Stimulated activated CD4-positive, alpha-beta T cell treated with anti-CD3 and anti-CD28 coated beads, Interleukin-2, amount 100 ng/mL, for 4 hours (primary cell): ENCODE data around the gene DNAI1.
"Not testable (repeated sequence)": the region's sequence is repeated elsewhere in the genome, so short reads cannot be mapped to it uniquely, and the experiment has no call there.

Source experiments
- DNase-seq: peaks from one replicate; pipeline ENCODE4 v3.0.0-alpha.2; 2020; ENCODE audit warnings: low read depth

Gene DNAI1

GRCh38 chr9:34458013-34458958 is at the start of gene DNAI1, which contains the start of gene FAM219A:
Gene DNAI1 (plus strand): TSS chr9:34458805. CDS start chr9:34459006, 201 bp downstream.
Gene FAM219A (minus strand): TSS chr9:34458570. CDS start chr9:34458263, 307 bp downstream.
- DNase-seq: peak; percentile 98

- DNase-seq: no peak
Measured at GRCh38 chr9:34409154-34409553, 49.5 kb upstream of the DNAI1 start.

DNA sequence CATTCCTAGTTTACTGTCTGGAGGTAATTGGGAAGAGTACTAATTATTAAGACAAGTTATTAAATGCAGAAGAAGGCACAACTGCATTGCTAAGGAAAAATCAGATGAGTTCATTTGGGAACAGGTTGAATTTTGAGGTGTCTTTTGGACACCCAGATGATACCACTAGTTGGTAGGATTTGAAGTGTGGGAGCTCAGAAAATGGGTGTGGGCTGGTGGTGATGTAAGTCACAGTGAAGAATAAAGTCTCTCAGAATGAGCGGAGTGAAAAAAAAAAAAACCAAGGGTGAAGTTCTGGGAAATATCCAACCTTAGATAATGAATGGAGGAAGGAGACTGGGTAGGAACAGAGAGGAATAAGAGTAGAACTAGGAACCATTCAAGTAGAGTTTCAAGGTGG is 46.3 kb upstream of the DNAI1 start:
- DNase-seq: no peak

DNA sequence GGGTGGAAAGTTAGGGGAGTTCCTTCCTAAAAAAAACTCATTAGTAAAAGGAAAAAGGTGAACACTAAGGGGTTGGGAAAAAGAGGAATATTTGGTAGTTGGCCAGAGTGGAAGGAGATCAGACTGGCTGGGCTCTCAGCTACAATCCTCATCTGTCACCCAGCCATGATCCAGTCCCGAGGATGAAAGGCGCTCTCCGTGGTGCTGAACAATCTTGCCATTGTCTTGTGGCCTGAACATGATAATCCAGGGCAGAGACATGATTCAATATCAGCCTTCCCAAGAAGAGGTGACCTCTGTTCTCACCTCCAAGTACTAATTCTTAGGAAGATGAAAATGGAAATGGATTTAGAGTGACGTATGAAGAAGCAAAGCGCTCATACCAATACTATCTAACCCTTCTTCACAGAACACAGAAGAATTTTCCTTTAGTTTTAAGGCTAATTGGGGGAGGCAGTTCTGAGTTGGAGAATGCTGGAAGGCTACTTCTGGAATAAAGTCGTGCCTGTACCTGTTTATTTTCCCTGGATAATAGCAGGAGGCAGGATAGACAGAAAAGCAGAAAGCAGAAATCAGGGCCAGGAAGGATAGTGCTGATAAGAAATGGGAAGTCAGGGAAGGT is 45.3 kb upstream of the DNAI1 start:
- no peak for DNase-seq

DNA sequence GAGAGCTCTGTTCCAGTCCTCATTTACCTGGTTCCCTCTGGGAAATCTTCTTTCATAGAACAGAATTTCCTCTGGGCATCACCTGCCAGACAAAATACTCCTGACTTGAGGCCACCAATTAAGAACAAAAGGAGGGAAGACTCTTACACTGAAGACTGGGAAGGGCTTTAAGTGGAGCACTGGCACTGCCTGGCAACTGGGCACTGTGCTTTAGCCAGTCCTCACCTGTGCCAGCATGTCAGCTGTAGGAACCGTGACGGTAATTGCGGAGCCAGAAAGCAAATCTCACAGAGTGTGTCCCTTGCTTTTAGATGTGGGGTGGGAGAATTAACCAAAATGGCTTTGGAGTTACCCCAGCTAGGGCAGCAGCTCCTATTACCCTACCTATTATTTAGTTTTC is 40.9 kb upstream of the DNAI1 start:
- DNase-seq: no peak

GRCh38 chr9:34419716-34420504 is 38.7 kb upstream of the DNAI1 start:
- DNase-seq: no peak

DNA sequence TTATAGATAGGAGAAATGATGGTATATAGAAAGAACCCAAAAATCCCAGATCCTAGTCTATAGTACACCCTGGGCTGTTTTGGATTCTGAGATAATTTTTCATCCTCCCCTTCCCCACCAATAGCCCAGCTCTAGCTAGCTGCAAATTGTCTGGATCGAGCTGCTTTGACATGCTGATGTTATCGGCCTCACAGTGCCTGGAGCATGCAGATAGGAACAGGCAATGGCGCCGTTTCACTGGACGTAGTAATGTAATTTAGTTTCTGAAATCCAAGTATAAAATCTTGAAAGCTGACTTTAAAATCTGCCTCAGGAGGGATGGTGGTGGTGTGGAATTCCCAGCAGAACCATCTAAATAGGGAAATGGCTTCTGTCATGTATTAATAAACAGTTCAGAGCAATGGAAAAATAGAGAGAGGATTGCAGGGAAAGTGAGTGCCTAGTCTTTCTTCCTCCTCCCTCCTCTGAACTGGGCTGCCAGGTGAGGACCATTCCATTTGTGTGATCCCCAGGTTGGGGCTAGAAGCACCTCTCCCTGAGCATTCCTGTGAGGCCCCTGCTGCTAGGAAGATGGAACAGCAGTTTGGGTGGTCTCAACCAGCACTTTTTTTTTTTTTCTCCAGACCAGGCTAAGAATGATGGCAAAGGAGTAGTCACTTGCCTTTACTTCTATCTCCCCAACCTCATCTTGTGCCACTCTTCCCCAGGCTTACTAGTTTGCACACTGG is 32.1 kb upstream of the DNAI1 start:
- DNase-seq: no peak

GRCh38 chr9:34428325-34428958 is 30.2 kb upstream of the DNAI1 start:
- no peak for DNase-seq

DNA sequence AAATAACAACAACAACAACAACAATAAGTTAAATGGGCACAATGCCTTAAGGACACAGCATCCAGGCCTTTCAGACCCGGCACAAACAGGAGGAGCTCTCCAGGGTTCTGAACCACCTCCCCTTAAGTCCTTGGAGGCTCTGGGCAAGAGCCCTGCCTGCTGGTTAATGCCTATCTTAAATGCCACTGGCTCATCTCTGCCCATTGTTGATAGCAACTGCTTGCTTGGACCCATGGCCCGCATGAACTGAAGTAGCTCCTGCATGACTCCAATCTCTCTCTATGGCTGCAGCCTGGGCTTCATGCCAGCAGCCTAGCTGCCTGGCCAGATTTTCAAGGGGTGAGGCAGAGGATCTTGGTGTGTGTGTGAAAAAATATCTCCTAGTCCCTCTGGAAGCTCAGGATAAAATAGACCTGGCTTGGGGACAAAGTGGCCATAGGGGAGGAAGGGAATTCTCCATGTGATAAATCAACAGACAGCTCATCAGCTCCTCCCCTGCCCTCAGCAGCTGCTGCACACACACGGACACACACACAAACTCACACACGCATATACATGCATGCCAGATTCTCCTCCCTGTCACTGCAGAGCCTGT is 27.7 kb upstream of the DNAI1 start:
- no peak for DNase-seq

GRCh38 chr9:34431667-34432066 is 26.9 kb upstream of the DNAI1 start:
- no peak for DNase-seq

DNA sequence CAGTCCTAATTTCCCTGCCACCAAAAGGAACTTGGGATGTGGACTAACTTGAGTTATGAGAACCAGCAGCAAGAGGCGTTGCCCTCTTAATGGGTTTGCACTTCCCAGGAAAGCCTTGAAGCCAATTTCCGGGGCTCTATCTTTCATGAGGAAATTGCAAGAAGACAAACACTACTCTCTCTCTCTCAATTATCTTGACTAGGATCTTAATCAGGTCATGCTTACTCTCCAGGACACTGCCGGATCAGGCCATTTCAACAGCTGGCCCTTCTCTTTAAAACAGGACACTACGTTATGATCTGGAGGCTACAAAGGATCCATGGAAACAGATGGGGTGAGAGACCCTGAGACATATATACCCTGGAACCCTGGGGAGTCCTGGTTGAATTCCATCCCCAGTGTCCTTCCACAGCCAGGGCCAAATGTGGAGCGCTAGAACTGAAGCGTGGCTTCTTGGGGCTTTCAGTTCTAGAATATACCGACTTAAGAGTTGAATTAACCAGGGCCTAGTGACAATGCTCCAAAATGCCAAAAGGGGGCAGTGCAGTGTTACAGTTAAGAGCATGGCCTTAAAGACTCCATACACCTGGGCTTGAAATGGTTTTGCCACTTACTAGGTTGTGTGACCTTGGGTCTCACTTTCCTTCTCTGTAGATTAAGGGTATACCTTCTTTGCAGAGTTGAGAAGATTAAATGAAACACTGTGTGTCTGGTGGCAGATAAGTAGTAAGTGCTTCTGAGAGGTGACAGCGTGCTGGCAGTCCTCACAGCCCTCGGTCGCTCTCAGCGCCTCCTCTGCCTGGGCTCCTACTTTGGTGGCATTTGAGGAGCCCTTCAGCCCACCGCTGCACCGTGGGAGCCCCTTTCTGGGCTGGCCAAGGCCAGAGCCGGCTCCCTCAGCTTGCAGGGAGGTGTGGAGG is 21.3 kb upstream of the DNAI1 start:
- DNase-seq: peak; percentile 44

- DNase-seq: not testable (repeated sequence)
Measured at GRCh38 chr9:34437926-34438307, 20.7 kb upstream of the DNAI1 start.

DNA sequence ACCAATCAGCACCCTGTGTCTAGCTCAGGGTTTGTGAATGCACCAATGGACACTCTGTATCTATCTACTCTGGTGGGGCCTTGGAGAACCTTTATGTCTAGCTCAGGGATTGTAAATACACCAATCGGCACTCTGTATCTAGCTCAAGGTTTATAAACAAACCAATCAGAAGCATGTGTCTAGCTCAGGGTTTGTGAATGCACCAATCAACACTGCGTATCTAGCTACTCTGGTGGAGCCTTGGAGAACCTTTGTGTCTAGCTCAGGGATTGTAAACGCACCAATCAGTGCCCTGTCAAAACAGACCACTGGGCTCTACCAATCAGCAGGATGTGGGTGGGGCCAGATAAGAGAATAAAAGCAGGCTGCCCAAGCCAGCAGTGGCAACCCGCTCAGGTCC is 20.1 kb upstream of the DNAI1 start:
- not testable (repeated sequence) for DNase-seq

GRCh38 chr9:34440017-34440416 is 18.6 kb upstream of the DNAI1 start:
- no peak for DNase-seq

- no peak for DNase-seq
Measured at GRCh38 chr9:34442770-34443169, 15.8 kb upstream of the DNAI1 start.

DNA sequence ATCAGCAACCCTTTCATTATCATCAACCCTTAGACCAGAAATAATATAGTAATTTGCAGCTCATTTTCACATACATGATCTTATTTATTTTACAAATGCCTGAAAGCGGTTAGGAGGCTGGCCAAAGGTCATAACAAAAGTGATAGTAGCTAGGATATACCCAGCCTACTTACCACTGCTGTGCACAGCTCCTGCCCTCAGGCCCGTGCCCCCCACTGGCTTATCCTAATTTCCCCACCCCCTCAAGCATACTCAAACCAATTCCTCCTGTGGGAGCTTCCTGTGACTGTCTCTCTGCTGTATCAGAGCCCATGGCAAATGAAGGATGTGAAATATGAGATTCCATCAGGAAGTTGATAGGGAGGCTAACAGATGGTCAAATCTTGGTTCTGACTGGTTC is 15.1 kb upstream of the DNAI1 start:
- DNase-seq: no peak

- no peak for DNase-seq
Measured at GRCh38 chr9:34443976-34444375, 14.6 kb upstream of the DNAI1 start.

DNA sequence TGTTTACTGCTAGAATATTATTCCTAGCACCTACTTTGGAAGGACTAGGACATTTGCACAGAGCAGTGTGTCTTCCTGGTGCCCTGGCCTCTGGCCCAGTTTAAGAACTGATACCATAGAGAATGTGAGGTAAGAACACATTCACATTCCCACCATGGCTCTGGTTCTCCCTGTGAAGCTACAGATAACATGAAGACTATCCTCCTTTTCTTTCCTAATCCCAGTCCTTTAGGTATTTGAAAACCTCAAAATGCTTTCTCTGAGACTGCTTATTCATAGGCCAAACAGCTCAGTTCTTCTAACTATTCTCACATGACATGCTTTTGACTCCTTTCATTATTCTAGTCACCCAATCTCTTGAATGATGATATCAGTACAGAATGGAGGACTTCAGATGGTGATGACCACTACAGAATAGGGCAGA is 12.1 kb upstream of the DNAI1 start:
- DNase-seq: no peak

GRCh38 chr9:34446951-34447350 is 11.7 kb upstream of the DNAI1 start:
- no peak for DNase-seq

- DNase-seq: no peak
Measured at GRCh38 chr9:34450644-34451043, 8.0 kb upstream of the DNAI1 start.
